Transverse colon (tissue), 4 donors: Measurements from ENCODE around the gene EYS. TPM values are rescaled to one million over a fixed set of nuclear protein-coding genes. Genes with fewer than 3 reads are reported as not detected.
A peak's percentile ranks its signal among the peaks of the same experiment; 100 is the strongest.

Source experiments
- DNase-seq: peaks from one replicate; pipeline ENCODE4 v3.0.0-alpha.2; 2019
- H3K27ac ChIP-seq, 4 donors: fragments of 200-600 bp; sonication (generic); 2 replicates each; pipeline ENCODE4 v1.5.1; 2016 to 2018; ENCODE audit warnings: inconsistent platforms in 4 of 4
- H3K27me3 ChIP-seq: fragments of 200-600 bp; sonication (generic); 2 replicates; pipeline ENCODE4 v1.5.1; 2017; ENCODE audit warnings: inconsistent platforms
- H3K36me3 ChIP-seq, 4 donors: fragments of 200-600 bp; sonication (generic); 2 replicates each; pipeline ENCODE4 v1.5.1; 2017 to 2019; ENCODE audit warnings: inconsistent platforms in 4 of 4
- H3K4me1 ChIP-seq, 4 donors: fragments of 200-600 bp; sonication (generic); 2 replicates each; pipeline ENCODE4 v1.5.1; 2017 to 2020; ENCODE audit warnings: inconsistent platforms in 4 of 4
- H3K4me3 ChIP-seq, 4 donors: fragments of 200-600 bp; sonication (generic); 1 replicate in 1 of 4; 2 replicates in 3 of 4; pipeline versions ENCODE4 v1.5.1 to v1.6.1; 2017 to 2019; ENCODE audit warnings: inconsistent platforms in 4 of 4
- H3K9me3 ChIP-seq, 2 donors: fragments of 200-600 bp; sonication (generic); 2 replicates each; pipeline ENCODE4 v1.5.1; 2017 to 2019; ENCODE audit warnings: inconsistent platforms in 2 of 2
- CTCF ChIP-seq, 5 experiments: fragments of 200-600 bp in 3 of 5; fragments of 450-650 bp in 2 of 5; sonication (generic) in 3 of 5; IDR thresholded peaks; 1 replicate in 2 of 5; 2 replicates in 3 of 5; pipeline ENCODE4 v1.5.1; 2016 to 2017; ENCODE audit warnings: antibody characterized with exemption in 5 of 5, inconsistent platforms in 3 of 5, mild to moderate bottlenecking in 2 of 5, moderate library complexity in 1 of 5
- EP300 ChIP-seq: sonication (generic); formaldehyde crosslinking; IDR thresholded peaks from one replicate; pipeline ENCODE4 v1.6.1; 2017; ENCODE audit warnings: antibody characterized with exemption, low read depth
- POLR2A ChIP-seq: fragments of 450-650 bp; IDR thresholded peaks from one replicate; pipeline ENCODE4 v1.6.1; 2016; ENCODE audit warnings: antibody characterized with exemption, mild to moderate bottlenecking, moderate library complexity
- POLR2AphosphoS5 ChIP-seq, 3 donors: sonication (generic); formaldehyde crosslinking; IDR thresholded peaks; one replicate each; pipeline ENCODE4 v1.6.1; 2016; ENCODE audit warnings: antibody characterized with exemption in 3 of 3
- WGBS, 2 donors: methylation state at CpG; one replicate each; pipeline ENCODE4 v1.1.5; 2018; ENCODE audit warnings: low coverage in 1 of 2; 5-methylcytosine and 5-hydroxymethylcytosine counted together
- in situ Hi-C, 4 donors: fragments of 200-750 bp; cut with MboI; loops; one replicate each; pipeline versions ENCODE4 v1.15.0 to v1.15.1; 2017; ENCODE audit warnings: low sequenced_read_pairs in 3 of 4, low pct_ligation_motif_present in 1 of 4, low pct_unique_long_range_greater_than_20kb in 1 of 4
- intact Hi-C: fragments of 100-400 bp; cut with DNase I; formaldehyde crosslinking; loops from one replicate; pipeline ENCODE4 v1.15.1; 2023; ENCODE audit warnings: low total_unique reads
- total RNA-seq, 4 donors: library from RNA; depleted of rRNA; stranded (reverse); fragments of >200 nt; gene quantifications; one replicate each; pipeline ENCODE4 v1.1.0, GENCODE V29; 2016

The EYS gene
- total RNA-seq, 4 donors from 2014 or later, result 0.41 TPM; not detected in 3

GRCh38 chr6:63677282-63677681 lies 2029.7 kb downstream of the EYS start:
- intact Hi-C loops (no loop called here), in situ Hi-C loops (no loop called here)
- 33 to 43% methylated on average over 1 of the region's 1 CpG for WGBS, 2 donors
- H3K36me3 ChIP-seq, result peaks cover 0 to 12% (median 3%) of the 10 kb centered on the region in 4 donors
- no peak overlapping the region for H3K4me3 ChIP-seq
- H3K27me3 ChIP-seq, result no peaks in the 10 kb centered on the region
- H3K27ac ChIP-seq, result peak overlapping the region; percentile 38 to 64 (median 50)
- H3K4me1 ChIP-seq, result peaks cover 18 to 77% (median 37%) of the 10 kb centered on the region in 4 donors
- no peaks in the 10 kb centered on the region for H3K9me3 ChIP-seq
- no peak for DNase-seq
- TF ChIP-seq POLR2AphosphoS5 (IDR thresholded peaks at IDR 0.05) (peak in 1 of 3 donors; percentile 18), CTCF (IDR thresholded peaks at IDR 0.05) (no peak), POLR2A (no peak), EP300 (no peak)

- H3K4me3 ChIP-seq, result no peak overlapping the region
- H3K9me3 ChIP-seq, result no peaks in the 10 kb centered on the region
- peak overlapping the region; percentile 38 to 64 (median 50) for H3K27ac ChIP-seq
- DNase-seq, result no peak
- TF ChIP-seq EP300 (no peak), POLR2AphosphoS5 (IDR thresholded peaks at IDR 0.05) (no peak), CTCF (IDR thresholded peaks at IDR 0.05) (no peak), POLR2A (no peak)
- in situ Hi-C loops, result no loop called here
- intact Hi-C loops, result no loop called here
- peaks cover 0 to 7% (median 3%) of the 10 kb centered on the region in 4 donors for H3K36me3 ChIP-seq
- WGBS, 2 donors, result 90 to 92% methylated on average over 3 of the region's 3 CpGs
- peaks cover 18 to 72% (median 37%) of the 10 kb centered on the region in 4 donors for H3K4me1 ChIP-seq
- H3K27me3 ChIP-seq, result no peaks in the 10 kb centered on the region
These were observed 2030.5 kb downstream of the EYS start for GRCh38 chr6:63676412-63677114.

- peak overlapping the region; percentile 38 to 64 (median 60) for H3K27ac ChIP-seq
- 50 to 51% methylated on average over 1 of the region's 1 CpG for WGBS, 2 donors
- no peak for DNase-seq
These were observed 2031.9 kb downstream of the EYS start for GRCh38 chr6:63675138-63675537.

DNA sequence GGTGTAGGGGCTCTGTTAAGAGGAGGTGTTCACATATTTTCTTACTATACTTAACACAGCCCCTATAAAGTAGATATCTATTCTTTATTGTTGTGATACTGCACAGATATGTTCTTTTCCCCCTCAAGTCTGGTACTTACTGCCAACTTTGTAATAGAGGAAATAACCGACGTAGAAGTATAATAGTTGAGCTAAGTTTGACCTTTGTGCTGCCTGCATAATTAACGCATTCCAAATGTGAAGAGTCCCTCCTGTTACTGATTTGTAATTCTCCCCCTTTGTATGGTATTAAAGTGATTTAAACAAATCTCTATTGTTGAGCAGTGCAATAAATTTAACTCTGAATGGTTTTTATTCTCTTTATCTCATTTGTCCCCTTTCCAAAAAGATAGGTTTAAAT lies 2032.4 kb downstream of the EYS start:
- peak overlapping the region; percentile 38 to 64 (median 60) for H3K27ac ChIP-seq
- intact Hi-C loops, result no loop called here
- TF ChIP-seq POLR2AphosphoS5 (IDR thresholded peaks at IDR 0.05), result no peak
- no peak for TF ChIP-seq EP300
- no peak for TF ChIP-seq POLR2A
- TF ChIP-seq CTCF (IDR thresholded peaks at IDR 0.05), result no peak

More at GRCh38 chr6:63675138-63675537, 2031.9 kb downstream of the EYS start:
- Histone ChIP-seq H3K4me3 (no peak overlapping the region), H3K9me3 (no peaks in the 10 kb centered on the region), H3K36me3 (no peaks in the 10 kb centered on the region), H3K4me1 (peaks cover 18 to 80% (median 41%) of the 10 kb centered on the region in 4 donors), H3K27me3 (no peaks in the 10 kb centered on the region)
- TF ChIP-seq EP300 (no peak), CTCF (IDR thresholded peaks at IDR 0.05) (no peak), POLR2AphosphoS5 (IDR thresholded peaks at IDR 0.05) (no peak), POLR2A (no peak)
- intact Hi-C loops (no loop called here), in situ Hi-C loops (no loop called here)

More for the DNA sequence above, 2032.4 kb downstream of the EYS start:
- Histone ChIP-seq H3K27me3 (no peaks in the 10 kb centered on the region), H3K9me3 (no peaks in the 10 kb centered on the region), H3K4me3 (no peak overlapping the region), H3K36me3 (no peaks in the 10 kb centered on the region), H3K4me1 (peaks cover 18 to 81% (median 41%) of the 10 kb centered on the region in 4 donors)
- in situ Hi-C loops, result no loop called here
- 37 to 44% methylated on average over 3 of the region's 3 CpGs for WGBS, 2 donors
- no peak for DNase-seq
